Sigmoid colon (tissue), 7 donors: ENCODE measurements around the gene STK11IP. TPM values are rescaled to one million over a fixed set of nuclear protein-coding genes. Genes with fewer than 3 reads are reported as not detected.

ENCODE experiments used
- DNase-seq: peaks from one replicate; pipeline ENCODE4 v3.0.0-alpha.2; 2019
- H3K27ac ChIP-seq, 4 donors: fragments of 200-600 bp; sonication (generic); one replicate each; pipeline ENCODE4 v1.5.1; 2016 to 2019; ENCODE audit warnings: mild to moderate bottlenecking in 1 of 4
- H3K27me3 ChIP-seq, 3 donors: fragments of 200-600 bp; sonication (generic); one replicate each; pipeline ENCODE4 v1.5.1; 2019; ENCODE audit warnings: mild to moderate bottlenecking in 1 of 3
- H3K36me3 ChIP-seq, 4 donors: fragments of 200-600 bp; sonication (generic); one replicate each; pipeline ENCODE4 v1.5.1; 2016 to 2019
- H3K4me1 ChIP-seq, 4 donors: fragments of 200-600 bp; sonication (generic); one replicate each; pipeline ENCODE4 v1.5.1; 2017 to 2019
- H3K4me3 ChIP-seq, 4 donors: fragments of 200-600 bp; sonication (generic); one replicate each; pipeline ENCODE4 v1.5.1; 2017 to 2019; ENCODE audit warnings: mild to moderate bottlenecking in 2 of 4, moderate library complexity in 1 of 4
- H3K9me3 ChIP-seq, 4 donors: fragments of 200-600 bp in 3 of 4; sonication (generic) in 3 of 4; one replicate each; pipeline versions ENCODE4 v1.5.1 to v1.6.1; 2013 to 2019
- EP300 ChIP-seq, 4 donors: sonication (generic); formaldehyde crosslinking; IDR thresholded peaks; one replicate each; pipeline ENCODE4 v1.6.1; 2017; ENCODE audit warnings: antibody characterized with exemption in 4 of 4
- POLR2A ChIP-seq, 2 donors: fragments of 450-650 bp; IDR thresholded peaks; one replicate each; pipeline ENCODE4 v1.6.1; 2016; ENCODE audit warnings: antibody characterized with exemption in 2 of 2, mild to moderate bottlenecking in 2 of 2, moderate library complexity in 2 of 2
- POLR2AphosphoS5 ChIP-seq, 4 donors: sonication (generic); formaldehyde crosslinking; IDR thresholded peaks; one replicate each; pipeline ENCODE4 v1.6.1; 2017; ENCODE audit warnings: antibody characterized with exemption in 4 of 4
- WGBS, 2 donors: extraction: QIAGEN DNeasy Blood & Tissue Kit; methylation state at CpG; one replicate each; pipeline ENCODE4 v1.1.7; 2013; 5-methylcytosine and 5-hydroxymethylcytosine counted together
- intact Hi-C: fragments of 100-400 bp; cut with DNase I; formaldehyde crosslinking; loops from one replicate; pipeline ENCODE4 v1.15.1; 2023
- polyA plus RNA-seq, 3 donors: library from polyadenylated mRNA; stranded (reverse); fragments of 200-250 nt; gene quantifications; one replicate each; pipeline ENCODE4 v1.2.3, GENCODE V29; 2013
- total RNA-seq, 4 donors: library from RNA; depleted of rRNA; stranded (reverse); fragments of >200 nt; gene quantifications; one replicate each; pipeline ENCODE4 v1.1.0, GENCODE V29; 2016
- TF ChIP-seq, protein P1 (sequence below), 4 experiments: fragments of 450-650 bp in 3 of 4; fragments of 200-600 bp in 1 of 4; IDR thresholded peaks; one replicate each; pipeline ENCODE4 v1.5.1; 2016 to 2019; ENCODE audit warnings: antibody characterized with exemption in 4 of 4, mild to moderate bottlenecking in 3 of 4, moderate library complexity in 2 of 4
- donor health status: healthy with polysubstance abuse.
- donor health status: Bipolar disorder and iron deficiency.
- donor health status: healthy.

The STK11IP gene
- total and polyA plus RNA-seq, 7 donors: 6.9 to 36.7 (median 10.8) TPM

DNA sequence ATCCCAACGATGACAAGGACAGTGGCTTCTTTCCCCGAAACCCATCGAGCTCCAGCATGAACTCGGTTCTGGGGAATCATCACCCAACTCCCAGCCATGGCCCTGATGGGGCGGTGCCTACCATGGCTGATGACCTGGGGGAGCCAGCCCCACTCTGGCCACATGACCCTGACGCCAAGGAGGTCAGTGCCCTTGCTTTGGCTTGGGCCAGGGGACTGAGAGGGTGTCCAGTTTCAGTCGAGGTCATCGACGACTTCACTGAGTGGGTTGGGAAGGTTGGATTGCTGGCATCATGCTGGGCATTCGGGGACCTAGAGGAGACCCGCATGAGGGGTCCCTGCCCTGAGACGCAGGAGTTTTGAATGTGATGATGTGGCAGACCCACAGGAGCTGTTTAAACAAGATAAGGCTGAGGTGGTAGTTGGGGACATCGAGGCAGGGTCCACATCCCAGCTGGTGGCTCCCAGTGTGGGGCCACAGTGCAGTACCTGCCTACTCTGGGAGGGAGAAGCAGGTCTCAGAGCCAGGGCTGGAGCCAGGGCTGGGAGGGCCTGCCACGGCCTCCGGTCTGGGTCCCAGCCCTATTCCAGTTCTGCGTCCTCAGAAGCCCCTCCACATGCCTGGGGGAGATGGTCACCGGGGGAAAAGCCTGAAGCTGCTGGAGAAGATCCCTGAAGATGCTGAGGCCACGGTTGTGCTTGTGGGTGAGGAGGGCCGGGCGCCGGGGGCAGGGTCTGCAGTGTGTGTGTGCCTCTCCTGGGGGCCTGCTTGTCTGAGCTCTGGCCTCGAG lies 35.8 kb downstream of the STK11IP start:
- H3K9me3 ChIP-seq: no peaks in the 10 kb centered on the region
- no peaks in the 10 kb centered on the region for H3K36me3 ChIP-seq
- peaks cover 0 to under 1% (median 0%) of the 10 kb centered on the region in 4 donors for H3K4me1 ChIP-seq
- TF ChIP-seq, protein P1, sequence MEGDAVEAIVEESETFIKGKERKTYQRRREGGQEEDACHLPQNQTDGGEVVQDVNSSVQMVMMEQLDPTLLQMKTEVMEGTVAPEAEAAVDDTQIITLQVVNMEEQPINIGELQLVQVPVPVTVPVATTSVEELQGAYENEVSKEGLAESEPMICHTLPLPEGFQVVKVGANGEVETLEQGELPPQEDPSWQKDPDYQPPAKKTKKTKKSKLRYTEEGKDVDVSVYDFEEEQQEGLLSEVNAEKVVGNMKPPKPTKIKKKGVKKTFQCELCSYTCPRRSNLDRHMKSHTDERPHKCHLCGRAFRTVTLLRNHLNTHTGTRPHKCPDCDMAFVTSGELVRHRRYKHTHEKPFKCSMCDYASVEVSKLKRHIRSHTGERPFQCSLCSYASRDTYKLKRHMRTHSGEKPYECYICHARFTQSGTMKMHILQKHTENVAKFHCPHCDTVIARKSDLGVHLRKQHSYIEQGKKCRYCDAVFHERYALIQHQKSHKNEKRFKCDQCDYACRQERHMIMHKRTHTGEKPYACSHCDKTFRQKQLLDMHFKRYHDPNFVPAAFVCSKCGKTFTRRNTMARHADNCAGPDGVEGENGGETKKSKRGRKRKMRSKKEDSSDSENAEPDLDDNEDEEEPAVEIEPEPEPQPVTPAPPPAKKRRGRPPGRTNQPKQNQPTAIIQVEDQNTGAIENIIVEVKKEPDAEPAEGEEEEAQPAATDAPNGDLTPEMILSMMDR (IDR thresholded peaks at IDR 0.05): no peak
- TF ChIP-seq POLR2A (IDR thresholded peaks at IDR 0.05): no peak
- TF ChIP-seq EP300 (IDR thresholded peaks at IDR 0.05): no peak
- TF ChIP-seq POLR2AphosphoS5 (IDR thresholded peaks at IDR 0.05): no peak
- H3K27me3 ChIP-seq: no peaks in the 10 kb centered on the region
- no peak for DNase-seq
- H3K27ac ChIP-seq: no peak overlapping the region
- WGBS, 2 donors: 85 to 90% methylated on average over 22 of the region's 22 CpGs
- H3K4me3 ChIP-seq: no peak overlapping the region
- intact Hi-C loops: no loop called here

- WGBS, 2 donors: 84 to 92% methylated on average over 15 of the region's 15 CpGs
- intact Hi-C loops: no loop called here
- Histone ChIP-seq H3K27me3 (no peaks in the 10 kb centered on the region), H3K9me3 (no peaks in the 10 kb centered on the region), H3K27ac (no peak overlapping the region), H3K36me3 (no peaks in the 10 kb centered on the region), H3K4me1 (no peaks in the 10 kb centered on the region), H3K4me3 (no peak overlapping the region)
- no peak for TF ChIP-seq POLR2A (IDR thresholded peaks at IDR 0.05)
- TF ChIP-seq, protein P1 (IDR thresholded peaks at IDR 0.05): no peak
- no peak for TF ChIP-seq EP300 (IDR thresholded peaks at IDR 0.05)
- TF ChIP-seq POLR2AphosphoS5 (IDR thresholded peaks at IDR 0.05): no peak
- DNase-seq: no peak
These were observed 36.7 kb downstream of the STK11IP start for GRCh38 chr2:219634171-219634940.

DNA sequence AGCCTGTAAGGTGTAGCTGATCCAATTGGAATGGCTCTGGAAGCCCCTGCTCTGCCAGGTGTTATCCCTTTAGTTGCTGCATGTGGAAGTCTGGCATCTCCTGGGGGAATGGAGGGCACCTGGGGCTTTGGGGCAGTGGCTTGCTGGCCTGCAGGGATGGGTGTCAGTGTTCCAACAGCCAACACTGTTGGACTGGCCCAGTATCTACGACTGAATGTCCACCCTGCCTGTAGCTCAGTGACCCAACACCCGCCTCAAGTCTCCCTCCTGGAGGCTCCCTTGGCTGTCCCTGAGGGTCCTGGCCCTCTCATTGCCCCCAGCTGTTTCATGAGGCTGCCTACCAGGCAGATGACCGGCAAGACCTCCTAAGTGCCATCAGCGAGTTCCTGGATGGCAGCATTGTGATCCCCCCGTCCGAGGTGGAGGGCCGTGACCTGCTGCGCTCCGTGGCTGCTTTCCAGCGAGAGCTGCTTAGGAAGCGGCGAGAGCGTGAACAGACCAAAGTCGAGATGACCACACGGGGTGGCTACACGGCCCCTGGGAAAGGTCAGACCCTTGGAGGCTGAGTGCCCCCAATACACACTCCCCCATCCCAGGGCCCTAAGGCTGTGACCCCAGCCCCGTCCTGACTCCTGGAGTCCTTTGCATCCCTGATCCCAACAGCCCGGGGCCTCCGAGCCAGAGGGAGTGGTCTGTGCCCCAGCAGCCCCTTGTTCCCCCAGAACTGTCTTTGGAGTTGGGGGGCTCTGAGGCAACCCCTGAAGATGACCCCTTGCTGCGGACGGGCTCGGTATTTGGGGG lies 37.5 kb downstream of the STK11IP start:
- Histone ChIP-seq H3K4me3 (no peak overlapping the region), H3K36me3 (no peaks in the 10 kb centered on the region), H3K9me3 (no peaks in the 10 kb centered on the region), H3K27ac (no peak overlapping the region), H3K4me1 (no peaks in the 10 kb centered on the region), H3K27me3 (no peaks in the 10 kb centered on the region)
- WGBS, 2 donors: 83 to 90% methylated on average over 22 of the region's 22 CpGs
- intact Hi-C loops: no loop called here
- TF ChIP-seq EP300 (IDR thresholded peaks at IDR 0.05) (no peak), POLR2AphosphoS5 (IDR thresholded peaks at IDR 0.05) (no peak), POLR2A (IDR thresholded peaks at IDR 0.05) (no peak)
- TF ChIP-seq, protein P1 (IDR thresholded peaks at IDR 0.05): no peak
- peak; percentile 46 for DNase-seq

- no peaks in the 10 kb centered on the region for H3K4me1 ChIP-seq
- H3K4me3 ChIP-seq: no peak overlapping the region
- TF ChIP-seq EP300 (IDR thresholded peaks at IDR 0.05) (no peak), POLR2A (IDR thresholded peaks at IDR 0.05) (no peak), POLR2AphosphoS5 (IDR thresholded peaks at IDR 0.05) (no peak)
- TF ChIP-seq, protein P1 (IDR thresholded peaks at IDR 0.05): no peak
- H3K27ac ChIP-seq: no peak overlapping the region
- H3K27me3 ChIP-seq: no peaks in the 10 kb centered on the region
- intact Hi-C loops: no loop called here
- no peaks in the 10 kb centered on the region for H3K36me3 ChIP-seq
- H3K9me3 ChIP-seq: no peaks in the 10 kb centered on the region
- DNase-seq: peak; percentile 53
- 82 to 89% methylated on average over 24 of the region's 24 CpGs for WGBS, 2 donors
These were observed 38.7 kb downstream of the STK11IP start for GRCh38 chr2:219636144-219636915.
